ENCODE data around the gene EML4.

GRCh38 chr2:42244520-42244919 is 75.4 kb downstream of the EML4 start:
- TF ChIP-seq ZNF7 (CRISPR knock-in tag; IDR thresholded peaks at IDR 0.05) (no peak), SIN3A (IDR thresholded peaks at IDR 0.05; ENCODE audit: borderline replicate concordance, low read depth, low read length) (no peak), ZNF878 (CRISPR knock-in tag; IDR thresholded peaks at IDR 0.05) (no peak), ZNF343 (CRISPR knock-in tag; IDR thresholded peaks at IDR 0.05) (no peak), XRCC5 (optimal IDR thresholded peaks at IDR 0.05; ENCODE audit: low read length) (no peak), FOXJ3 (CRISPR knock-in tag; IDR thresholded peaks at IDR 0.05; ENCODE audit: borderline replicate concordance) (no peak), ZNF781 (CRISPR knock-in tag; IDR thresholded peaks at IDR 0.05; ENCODE audit: borderline replicate concordance, not compliant biosample characterization) (no peak), KDM1A (CRISPR knock-in tag; IDR thresholded peaks at IDR 0.05) (no peak), ZNF724P (CRISPR knock-in tag; IDR thresholded peaks at IDR 0.05; ENCODE audit: borderline replicate concordance) (no peak)

Data from HepG2 (cell line).